HG02763 (cell line): ENCODE results near the gene PRDM11.

ENCODE experiments used
- ATAC-seq: cut with Tn5 transposase; IDR thresholded peaks from one replicate; pipeline ENCODE4 v1.9.1; 2021; ENCODE audit warnings: mild to moderate bottlenecking, moderate library complexity; ENCODE audit not compliant: unreplicated experiment

Gene PRDM11

GRCh38 chr11:45258982-45259530 is 112.6 kb downstream of the PRDM11 start:
- ATAC-seq: no peak

DNA sequence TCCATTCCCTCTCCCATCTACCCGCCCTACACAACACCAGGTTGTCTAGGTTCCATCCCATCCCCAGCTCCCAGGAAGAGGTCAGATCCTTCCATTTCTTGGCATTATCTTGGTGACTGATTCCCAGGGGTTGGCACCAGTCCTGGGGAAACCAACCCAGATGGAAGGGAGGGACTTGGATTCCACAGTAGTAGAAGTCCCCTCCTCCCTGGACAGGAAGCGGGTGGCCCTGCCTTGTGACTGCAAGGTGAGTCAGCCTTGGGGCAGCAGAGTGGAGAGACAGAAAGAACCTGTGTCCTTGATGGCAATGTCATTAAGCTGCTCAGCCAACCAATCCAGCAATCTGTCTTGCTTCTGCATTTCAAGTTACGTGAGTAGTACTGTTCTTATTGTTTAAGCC is 113.2 kb downstream of the PRDM11 start:
- ATAC-seq: no peak

- ATAC-seq: no peak
Measured at GRCh38 chr11:45260071-45260470, 113.6 kb downstream of the PRDM11 start.

DNA sequence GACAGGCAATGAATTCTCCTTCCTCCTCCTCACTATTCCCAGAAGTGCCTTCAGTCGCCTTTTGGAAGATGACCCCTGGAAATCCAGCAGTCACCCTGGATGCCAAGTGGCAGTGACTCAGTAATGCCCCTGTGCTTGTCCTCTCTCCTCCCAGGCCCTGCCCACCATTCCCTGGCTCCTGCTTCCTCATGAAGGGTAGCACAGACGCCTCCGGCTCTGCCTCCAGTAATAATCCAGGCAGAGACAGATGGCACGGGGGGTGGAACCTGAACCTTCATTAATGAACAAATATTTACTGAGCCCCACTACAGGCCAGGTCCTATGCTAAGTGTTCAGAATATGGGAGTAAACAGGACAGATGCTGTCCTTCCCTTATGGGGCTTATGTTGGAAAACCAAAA is 116.5 kb downstream of the PRDM11 start:
- no peak for ATAC-seq

- no peak for ATAC-seq
Measured at GRCh38 chr11:45263773-45264172, 117.3 kb downstream of the PRDM11 start.

GRCh38 chr11:45264839-45265515 is 118.5 kb downstream of the PRDM11 start:
- no peak for ATAC-seq

DNA sequence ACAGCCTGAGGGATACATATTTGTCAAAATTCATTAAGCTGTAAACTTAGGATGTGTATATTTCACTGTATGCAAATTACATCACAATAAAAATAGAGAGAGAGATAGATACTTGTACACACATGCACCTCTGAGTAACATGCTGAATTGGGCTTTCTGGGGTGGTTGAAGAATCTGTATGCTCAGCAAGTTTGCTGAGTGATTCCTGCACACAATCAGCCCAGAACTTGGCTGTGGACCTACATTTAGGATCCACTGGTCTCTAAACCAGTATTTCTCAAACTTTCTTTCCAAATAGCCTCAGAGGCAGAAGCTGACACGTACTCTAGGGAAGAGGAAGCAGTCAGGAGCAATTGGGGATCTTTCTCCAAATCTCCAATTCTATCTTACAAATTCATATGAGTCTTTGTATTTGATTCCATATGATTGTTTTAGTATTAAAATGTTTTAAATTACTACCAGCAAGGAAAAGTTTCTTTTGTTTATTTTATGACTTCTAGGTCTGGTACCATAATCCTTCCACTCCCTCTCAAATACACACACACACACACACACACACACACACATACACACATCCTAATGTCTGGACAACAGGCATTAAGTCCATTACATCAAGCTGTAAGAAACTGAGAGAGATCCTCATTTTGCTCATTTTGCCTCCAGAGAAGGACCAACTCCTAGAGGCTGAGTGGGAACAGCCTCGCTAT is 119.7 kb downstream of the PRDM11 start:
- no peak for ATAC-seq

- ATAC-seq: no peak
Measured at GRCh38 chr11:45266676-45267020, 120.2 kb downstream of the PRDM11 start.

- ATAC-seq: no peak
Measured at GRCh38 chr11:45267052-45267451, 120.6 kb downstream of the PRDM11 start.

GRCh38 chr11:45267652-45268299 is 121.3 kb downstream of the PRDM11 start:
- ATAC-seq: no peak

DNA sequence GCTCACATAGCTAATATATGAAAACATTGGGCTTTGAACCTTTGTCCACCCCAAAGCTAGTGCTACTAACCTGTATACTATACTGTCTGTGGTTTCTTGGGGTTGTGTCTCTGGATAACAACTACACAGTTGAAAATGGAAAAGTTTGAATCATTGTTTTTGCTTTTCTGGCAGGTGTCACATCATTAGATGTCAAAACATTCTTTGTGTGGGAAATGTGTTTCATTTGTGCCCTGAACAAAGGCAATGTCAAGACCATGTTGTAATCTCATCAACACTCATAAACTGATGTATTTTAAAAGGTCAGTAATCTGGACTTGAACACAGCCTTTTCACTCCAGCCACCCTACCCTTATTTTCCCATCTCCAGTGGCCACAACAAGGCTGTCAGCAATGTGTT is 123.2 kb downstream of the PRDM11 start:
- no peak for ATAC-seq

DNA sequence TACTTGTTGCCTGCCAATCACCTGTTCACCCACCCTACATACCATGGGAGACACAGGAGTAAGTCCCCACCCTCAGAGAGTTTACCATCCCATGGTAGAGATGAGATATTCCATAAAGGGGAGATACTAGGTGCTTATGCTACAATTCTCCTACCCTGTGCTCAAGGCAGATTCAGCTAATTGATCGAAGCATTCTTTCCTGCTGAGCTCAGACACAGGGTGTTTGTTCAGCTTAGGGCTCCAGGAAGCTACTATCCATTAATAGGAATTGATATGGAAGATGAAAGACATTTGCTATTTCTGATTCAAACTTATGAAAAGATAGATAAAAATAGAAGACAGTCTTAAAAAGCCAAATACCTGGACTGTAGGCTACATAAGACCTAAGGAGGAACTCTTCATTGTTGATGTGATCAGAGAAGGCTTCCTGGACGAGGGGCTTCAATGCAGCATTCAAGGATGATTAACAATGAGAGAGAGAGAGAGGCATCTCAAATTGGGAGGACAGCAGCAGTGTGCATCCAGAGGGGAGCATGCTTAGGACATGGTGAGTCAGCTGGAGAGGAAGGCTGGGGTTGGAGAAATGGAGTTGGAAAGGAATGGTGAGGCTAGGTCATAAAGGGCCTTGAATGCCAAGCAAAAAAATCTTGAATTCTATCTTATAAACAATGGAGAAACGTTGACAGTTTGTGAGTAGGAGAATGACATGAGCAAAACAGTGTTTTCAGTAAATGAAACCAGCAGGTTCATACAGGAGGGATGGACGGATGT is 124.7 kb downstream of the PRDM11 start:
- ATAC-seq: no peak

DNA sequence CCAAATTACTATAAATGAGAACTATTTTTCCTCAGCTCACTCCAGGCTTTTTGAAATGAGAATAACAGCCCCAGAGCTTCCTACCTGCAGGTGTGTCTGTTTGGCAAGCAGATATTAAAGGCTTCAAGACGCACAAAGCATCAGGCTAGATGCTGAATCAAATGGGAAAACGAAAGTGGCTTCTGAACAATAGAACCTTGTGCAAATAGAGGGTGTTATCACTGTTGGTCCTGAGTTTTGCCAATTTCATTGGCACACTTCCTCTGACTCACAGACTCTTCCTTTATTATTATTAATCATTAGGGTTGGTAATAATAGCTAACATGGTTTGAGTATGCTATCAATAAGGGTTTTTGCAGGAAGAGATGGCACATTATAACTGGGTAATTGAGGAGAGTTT is 126.3 kb downstream of the PRDM11 start:
- no peak for ATAC-seq

DNA sequence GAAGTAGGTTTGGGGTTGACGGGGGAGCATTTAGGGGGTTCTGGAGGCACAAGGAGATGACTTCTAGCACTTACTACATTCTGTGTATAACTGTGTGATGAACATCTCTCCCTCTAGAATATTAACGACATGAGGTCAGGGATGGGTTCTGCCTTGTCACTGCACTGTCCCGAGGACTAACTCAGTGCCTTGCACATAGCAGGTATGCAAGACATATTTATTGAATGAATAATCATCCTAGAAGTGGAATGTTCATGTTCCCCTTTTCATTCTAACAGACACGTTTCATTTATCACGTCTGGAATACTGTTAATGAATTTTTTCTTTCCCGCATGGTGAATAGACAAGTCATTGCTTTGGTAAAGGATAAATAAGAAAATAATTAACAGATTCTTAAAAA is 127.1 kb downstream of the PRDM11 start:
- ATAC-seq: no peak

- no peak for ATAC-seq
Measured at GRCh38 chr11:45274206-45274605, 127.8 kb downstream of the PRDM11 start.

GRCh38 chr11:45275828-45276227 is 129.4 kb downstream of the PRDM11 start:
- no peak for ATAC-seq

DNA sequence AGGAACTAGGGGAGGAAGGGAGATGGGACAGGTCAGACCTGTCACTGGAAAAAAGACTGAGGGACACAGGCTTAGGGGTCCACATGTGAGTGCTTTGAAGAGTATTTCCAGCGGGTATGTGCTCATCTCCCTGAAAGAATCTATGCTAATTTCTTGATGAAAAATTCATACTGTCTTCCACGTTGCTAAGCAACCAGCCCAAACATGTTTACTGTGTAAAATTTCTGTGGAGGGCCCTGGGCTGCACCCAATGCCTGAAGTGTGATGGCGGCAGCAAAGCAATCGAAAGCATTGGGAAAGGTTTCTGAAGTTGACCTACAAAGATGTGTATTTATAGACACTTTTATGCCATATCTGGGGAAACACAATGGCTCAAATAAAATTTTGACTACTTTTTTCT is 132.3 kb downstream of the PRDM11 start:
- ATAC-seq: no peak

GRCh38 chr11:45279645-45280044 is 133.2 kb downstream of the PRDM11 start:
- no peak for ATAC-seq

- no peak for ATAC-seq
Measured at GRCh38 chr11:45280449-45280848, 134.0 kb downstream of the PRDM11 start.

DNA sequence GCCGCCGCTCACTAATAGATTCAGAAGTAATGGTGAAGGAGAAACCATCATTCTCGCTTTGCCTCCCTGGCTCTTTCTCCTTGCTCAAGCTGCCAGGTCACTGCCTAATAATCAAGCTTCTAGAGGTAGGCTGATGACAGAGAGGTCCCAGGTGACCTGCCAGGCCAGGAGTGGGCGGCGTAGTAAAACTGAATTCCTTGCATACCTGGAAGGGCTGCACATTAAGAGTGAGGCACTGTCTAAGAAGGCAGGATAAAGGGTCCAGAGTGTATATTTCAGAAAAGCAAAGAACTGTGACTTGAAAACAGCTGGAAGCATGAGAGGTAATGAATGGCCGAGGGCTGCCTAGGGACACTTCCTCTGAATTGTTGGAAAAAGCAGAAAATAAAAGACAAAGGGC is 135.6 kb downstream of the PRDM11 start:
- ATAC-seq: no peak
